A549 (cell line): ENCODE measurements around the gene HEYL. TPM values are rescaled to one million over a fixed set of nuclear protein-coding genes. Genes with fewer than 3 reads are reported as not detected.
"Not testable (repeated sequence)": the region's sequence is repeated elsewhere in the genome, so short reads cannot be mapped to it uniquely, and the experiment has no call there.

Experiments
- ATAC-seq, 2 experiments: fragments of 200-7000 bp in 1 of 2; fragments of >200 bp in 1 of 2; cut with Nextera tagmentation in 1 of 2; cut with Tn5 transposase in 1 of 2; 3 replicates each; pipeline versions ENCODE4 v1.8.0 to v1.9.1; 2018 to 2020; ENCODE audit warnings: mild to moderate bottlenecking in 1 of 2, moderate library complexity in 1 of 2
- CTCF ChIA-PET: fragments of 300-600 bp; sonication (Branson Sonifier 250); formaldehyde crosslinking; extraction: SDS; loops from one replicate; lab custom pipeline; 2021; ENCODE audit warnings: antibody characterized with exemption, inconsistent platforms; lab: Yijun Ruan, JAX
- POLR2A ChIA-PET: fragments of 350-600 bp; formaldehyde crosslinking; extraction: SDS; loops from one replicate; lab custom pipeline; 2021; ENCODE audit warnings: antibody characterized with exemption, inconsistent platforms; lab: Yijun Ruan, JAX
- DNase-seq, 2 experiments: peaks; one replicate each; pipeline versions ENCODE4 v3.0.0 to v3.0.0-alpha.2; 2011 to 2016; ENCODE audit warnings: low read depth in 1 of 2, low spot score in 1 of 2
- FAIRE-seq: peaks from 2 replicates; lab custom pipeline; 2011; peaks lifted over from hg19 to GRCh38; lab: Jason Lieb, UNC
- H3K27ac ChIP-seq, 2 experiments: fragments of >200 bp; sonication (Bioruptor Twin); formaldehyde crosslinking; 3 replicates each; pipeline ENCODE4 v1.5.1; 2016 to 2017
- H3K4me1 ChIP-seq: fragments of >200 bp; sonication (Bioruptor Twin); formaldehyde crosslinking; 3 replicates; pipeline ENCODE4 v1.6.1; 2016
- H3K4me2 ChIP-seq: fragments of >200 bp; sonication (Bioruptor Twin); formaldehyde crosslinking; 3 replicates; pipeline ENCODE4 v1.6.1; 2016
- H3K4me3 ChIP-seq: fragments of >200 bp; sonication (Bioruptor Twin); formaldehyde crosslinking; 3 replicates; pipeline ENCODE4 v1.5.1; 2016
- H3K9me3 ChIP-seq: fragments of >200 bp; sonication (Bioruptor Twin); formaldehyde crosslinking; 3 replicates; pipeline ENCODE4 v1.6.1; 2016
- ATOH8 ChIP-seq: fragments of 250-450 bp; sonication (Bioruptor Pico); IDR thresholded peaks from 2 replicates; pipeline ENCODE4 v1.5.0; 2020; ENCODE audit warnings: low read depth, mild to moderate bottlenecking, moderate library complexity
- BCL3 ChIP-seq: fragments of >200 bp; sonication (Bioruptor Twin); formaldehyde crosslinking; IDR thresholded peaks from 3 replicates; pipeline ENCODE4 v1.6.1; 2016
- CEBPB ChIP-seq, 2 experiments: fragments of >200 bp in 1 of 2; sonication (Bioruptor Twin) in 1 of 2; formaldehyde crosslinking in 1 of 2; IDR thresholded peaks; 2 replicates each; pipeline ENCODE4 v1.6.1; 2012 to 2016
- EHMT2 ChIP-seq: fragments of 200-600 bp; sonication (generic); IDR thresholded peaks from 2 replicates; pipeline ENCODE4 v1.6.1; 2016; ENCODE audit warnings: antibody characterized with exemption, low read depth, mild to moderate bottlenecking, moderate library complexity
- ELK1 ChIP-seq: fragments of 150-350 bp; IDR thresholded peaks from 2 replicates; pipeline ENCODE4 v1.6.1; 2014; ENCODE audit warnings: low read depth, mild to moderate bottlenecking, low read length
- FOSL2 ChIP-seq, 2 experiments: fragments of 450-650 bp in 1 of 2; fragments of >200 bp in 1 of 2; sonication (Bioruptor Twin) in 1 of 2; formaldehyde crosslinking; IDR thresholded peaks; 2 replicates each; pipeline versions ENCODE4 v1.5.0 to v1.6.1; 2016 to 2020; ENCODE audit warnings: mild to moderate bottlenecking in 1 of 2, moderate library complexity in 1 of 2
- HMGXB4 ChIP-seq: fragments of 250-450 bp; sonication (Bioruptor Pico); IDR thresholded peaks from 2 replicates; pipeline ENCODE4 v1.5.0; 2021; ENCODE audit warnings: mild to moderate bottlenecking, moderate library complexity, borderline replicate concordance
- JUN ChIP-seq, 2 experiments: fragments of >200 bp; sonication (Bioruptor Twin); formaldehyde crosslinking; IDR thresholded peaks; 2 replicates in 1 of 2; 3 replicates in 1 of 2; pipeline ENCODE4 v1.6.1; 2016 to 2017
- NPAS2 ChIP-seq: fragments of 250-450 bp; sonication (Bioruptor Pico); IDR thresholded peaks from 2 replicates; pipeline ENCODE4 v1.8.0; 2022; ENCODE audit warnings: mild to moderate bottlenecking, moderate library complexity, borderline replicate concordance
- NR3C1 ChIP-seq: fragments of >200 bp; sonication (Bioruptor Twin); formaldehyde crosslinking; IDR thresholded peaks from 3 replicates; pipeline ENCODE4 v1.6.1; 2017
- RCOR1 ChIP-seq: fragments of 150-350 bp; IDR thresholded peaks from 2 replicates; pipeline ENCODE4 v1.6.1; 2014; ENCODE audit warnings: antibody characterized with exemption, low read length, low read depth
- REST ChIP-seq: fragments of 200-600 bp; sonication (generic); IDR thresholded peaks from 2 replicates; pipeline ENCODE4 v1.6.1; 2016; ENCODE audit warnings: antibody characterized with exemption, mild to moderate bottlenecking, moderate library complexity
- SMC3 ChIP-seq: fragments of >200 bp; sonication (Bioruptor Twin); formaldehyde crosslinking; IDR thresholded peaks from 3 replicates; pipeline ENCODE4 v1.6.1; 2018; ENCODE audit warnings: inconsistent platforms
- WGBS: methylation state at CpG from one replicate; pipeline ENCODE4 v1.1.6; 2017; ENCODE audit errors: missing lambda C conversion rate; 5-methylcytosine and 5-hydroxymethylcytosine counted together
- polyA plus RNA-seq, 4 experiments: library from polyadenylated mRNA; depleted of rRNA in 3 of 4; stranded (reverse); fragments of >200 nt; fragmentation: RNase III in 1 of 4; extraction: RNeasy Plus Mini Kit Qiagen cat#74134 plus additional on column Dnase treatment in 1 of 4; gene quantifications; 2 replicates in 3 of 4; 3 replicates in 1 of 4; pipeline ENCODE4 v1.2.3, GENCODE V29; 2011 to 2017

HEYL gene
- polyA plus RNA-seq, 2 of the 4 experiments (the other 2 are of a cell fraction): 2.2 to 2.3 TPM

GRCh38 chr1:39608921-39609320, 30.5 kb downstream of the HEYL start:
- WGBS: 84% methylated on average over 8 of the region's 8 CpGs
- H3K9me3 ChIP-seq: no peaks in the 10 kb centered on the region
- no peak for TF ChIP-seq FOSL2 (IDR thresholded peaks at IDR 0.05)
- TF ChIP-seq FOSL2 (CRISPR knock-in tag; IDR thresholded peaks at IDR 0.05): no peak
- TF ChIP-seq REST: no peak
- no peak for TF ChIP-seq ATOH8 (CRISPR knock-in tag)
- no peak for TF ChIP-seq JUN (IDR thresholded peaks at IDR 0.05)
- TF ChIP-seq CEBPB (IDR thresholded peaks at IDR 0.05): no peak
- TF ChIP-seq BCL3: no peak
- TF ChIP-seq HMGXB4 (CRISPR knock-in tag): no peak
- TF ChIP-seq NPAS2: no peak
- TF ChIP-seq EHMT2: no peak
- no peak for TF ChIP-seq NR3C1
- TF ChIP-seq RCOR1: no peak
- no peak for TF ChIP-seq ELK1
- TF ChIP-seq SMC3: no peak
- H3K27ac ChIP-seq: no peak overlapping the region
- FAIRE-seq (no peak), ATAC-seq (no peak), DNase-seq (no peak)
- H3K4me2 ChIP-seq: no peak overlapping the region
- CTCF ChIA-PET: interaction anchor here (0.7 to 7.4 kb wide), 11 partner anchors 12 to 510 kb away, joined by 3 to 109 read pairs (median 3); partner anchors contain the start of gene HEYL
- H3K4me3 ChIP-seq: no peak overlapping the region
- 0 out of 3 replicates have a peak, but pooled peaks cover 3% of the 10 kb centered on the region for H3K4me1 ChIP-seq
- POLR2A ChIA-PET: no interaction called here

- ATAC-seq, H3K9me3 ChIP-seq, FAIRE-seq, H3K4me1 ChIP-seq, POLR2A ChIA-PET, DNase-seq, H3K4me2 ChIP-seq, H3K4me3 ChIP-seq, H3K27ac ChIP-seq: not testable (repeated sequence)
- CTCF ChIA-PET: interaction anchor here (0.6 to 1.9 kb wide), 5 partner anchors 29 to 299 kb away, joined by 3 to 6 read pairs (median 4); no protein-coding TSS in a partner anchor
- 100% methylated on average over 2 of the region's 3 CpGs for WGBS
Measured at GRCh38 chr1:39603677-39604076, 35.8 kb downstream of the HEYL start.
